ENCODE data around the gene CCDC167. TPM values are rescaled to one million over a fixed set of nuclear protein-coding genes. Genes with fewer than 3 reads are reported as not detected.
A peak's percentile ranks its signal among the peaks of the same experiment; 100 is the strongest.

The CCDC167 gene
- total RNA-seq, 2 experiments from 2014 or later = 64.0 to 69.4 TPM

- no peaks in the 10 kb centered on the region for H3K9me3 Mint-ChIP-seq (ENCODE audit: insufficient read depth)
- H3K4me1 Mint-ChIP-seq (ENCODE audit: low read depth) = peaks cover 56% of the 10 kb centered on the region
- H3K27ac Mint-ChIP-seq = no peak overlapping the region
- peaks cover 60% of the 10 kb centered on the region for H3K36me3 Mint-ChIP-seq (ENCODE audit: low read depth)
- ChIA-PET POLR2A (no interaction called here), CTCF (no interaction called here)
- no peak for DNase-seq
- no peak for ATAC-seq
- H3K27me3 Mint-ChIP-seq (ENCODE audit: low read depth) = no peaks in the 10 kb centered on the region
- H3K4me3 Mint-ChIP-seq = no peak overlapping the region
Observed at GRCh38 chr6:37438930-37439329, 60.8 kb downstream of the CCDC167 start.

- CTCF ChIA-PET = interaction anchor here (1.4 kb wide), 1 partner anchor 54 kb away, joined by 4 read pairs; no protein-coding TSS in a partner anchor
- Mint-ChIP-seq H3K9me3 (ENCODE audit: insufficient read depth) (no peaks in the 10 kb centered on the region), H3K27me3 (ENCODE audit: low read depth) (peaks cover 3% of the 10 kb centered on the region), H3K27ac (peak overlapping the region; percentile 39), H3K4me3 (no peak overlapping the region), H3K36me3 (ENCODE audit: low read depth) (peaks cover 46% of the 10 kb centered on the region), H3K4me1 (ENCODE audit: low read depth) (peaks cover 53% of the 10 kb centered on the region)
- ATAC-seq = no peak
- no peak for DNase-seq
- POLR2A ChIA-PET = no interaction called here
Observed at GRCh38 chr6:37435816-37436215, 63.9 kb downstream of the CCDC167 start.

- Mint-ChIP-seq H3K36me3 (ENCODE audit: low read depth) (peaks cover 46% of the 10 kb centered on the region), H3K27ac (peak overlapping the region; percentile 39), H3K9me3 (ENCODE audit: insufficient read depth) (no peaks in the 10 kb centered on the region), H3K4me3 (no peak overlapping the region), H3K4me1 (ENCODE audit: low read depth) (peaks cover 50% of the 10 kb centered on the region), H3K27me3 (ENCODE audit: low read depth) (peaks cover 3% of the 10 kb centered on the region)
- no peak for DNase-seq
- ChIA-PET POLR2A (interaction anchor here (2.8 kb wide), 1 partner anchor 81 kb away, joined by 22 read pairs; no protein-coding TSS in a partner anchor), CTCF (interaction anchor here (1.0 to 1.4 kb wide), 2 partner anchors 53 to 110 kb away, joined by 3 to 4 read pairs; no protein-coding TSS in a partner anchor)
- no peak for ATAC-seq
Observed at GRCh38 chr6:37435373-37435772, 64.3 kb downstream of the CCDC167 start.

- POLR2A ChIA-PET = interaction anchor here (0.6 to 2.8 kb wide), 21 partner anchors 9 to 559 kb away, joined by 3 to 28 read pairs (median 3); partner anchors contain the start of genes MDGA1, PIM1 and PPIL1
- no peaks in the 10 kb centered on the region for H3K9me3 Mint-ChIP-seq (ENCODE audit: insufficient read depth)
- H3K27ac Mint-ChIP-seq = peak overlapping the region; percentile 98
- peaks cover 7% of the 10 kb centered on the region for H3K27me3 Mint-ChIP-seq (ENCODE audit: low read depth)
- peak; percentile 61 for DNase-seq
- peak; percentile 37 for ATAC-seq
- H3K36me3 Mint-ChIP-seq (ENCODE audit: low read depth) = peaks cover 37% of the 10 kb centered on the region
- peaks cover 50% of the 10 kb centered on the region for H3K4me1 Mint-ChIP-seq (ENCODE audit: low read depth)
- CTCF ChIA-PET = interaction anchor here (1.0 to 2.5 kb wide), 7 partner anchors 8 to 559 kb away, joined by 3 to 12 read pairs (median 4); partner anchors contain the start of gene PPIL1
- peak overlapping the region; percentile 92 for H3K4me3 Mint-ChIP-seq
Observed at GRCh38 chr6:37433657-37434271, 65.9 kb downstream of the CCDC167 start.

Other genes with a start within 250 kb of the CCDC167 start
- gene TBC1D22B, start 242.1 kb downstream of the CCDC167 start, total RNA-seq = 10 to 100 TPM; 15.4 TPM
- gene TMEM217, start 241.7 kb downstream of the CCDC167 start, total RNA-seq = 1 to 10 TPM; 3.1 to 3.2 TPM
- 10 to 100 TPM; 23.2 to 23.7 TPM for gene RNF8, start 145.9 kb downstream of the CCDC167 start, total RNA-seq
- 10 to 100 TPM; 71.7 to 74.2 TPM for gene CMTR1, start 66.7 kb downstream of the CCDC167 start, total RNA-seq
- 10 to 100 TPM in 1 of 2 experiments, 1 to 10 TPM in 1; 8.1 to 10.6 TPM for gene MDGA1, start 198.0 kb upstream of the CCDC167 start, total RNA-seq